Loucy (cell line): ENCODE data around the gene ICE1.
"Not testable (repeated sequence)": the region's sequence is repeated elsewhere in the genome, so short reads cannot be mapped to it uniquely, and the experiment has no call there.

Experiments used
- EZH2phosphoT487 ChIP-seq: fragments of 200-600 bp; IDR thresholded peaks from 2 replicates; pipeline ENCODE4 v1.6.1; 2018; ENCODE audit warnings: antibody characterized with exemption, mild to moderate bottlenecking, moderate library complexity, borderline replicate concordance
- TF ChIP-seq, protein P1 (sequence below): fragments of 200-600 bp; sonication (generic); conservative IDR thresholded peaks from 2 replicates; pipeline ENCODE4 v1.5.1; 2014; ENCODE audit warnings: mild to moderate bottlenecking, antibody characterized with exemption, low read length

GRCh38 chr5:5413856-5414255 lies 8.6 kb upstream of the ICE1 start:
- TF ChIP-seq EZH2phosphoT487 = not testable (repeated sequence)
- TF ChIP-seq, protein P1, sequence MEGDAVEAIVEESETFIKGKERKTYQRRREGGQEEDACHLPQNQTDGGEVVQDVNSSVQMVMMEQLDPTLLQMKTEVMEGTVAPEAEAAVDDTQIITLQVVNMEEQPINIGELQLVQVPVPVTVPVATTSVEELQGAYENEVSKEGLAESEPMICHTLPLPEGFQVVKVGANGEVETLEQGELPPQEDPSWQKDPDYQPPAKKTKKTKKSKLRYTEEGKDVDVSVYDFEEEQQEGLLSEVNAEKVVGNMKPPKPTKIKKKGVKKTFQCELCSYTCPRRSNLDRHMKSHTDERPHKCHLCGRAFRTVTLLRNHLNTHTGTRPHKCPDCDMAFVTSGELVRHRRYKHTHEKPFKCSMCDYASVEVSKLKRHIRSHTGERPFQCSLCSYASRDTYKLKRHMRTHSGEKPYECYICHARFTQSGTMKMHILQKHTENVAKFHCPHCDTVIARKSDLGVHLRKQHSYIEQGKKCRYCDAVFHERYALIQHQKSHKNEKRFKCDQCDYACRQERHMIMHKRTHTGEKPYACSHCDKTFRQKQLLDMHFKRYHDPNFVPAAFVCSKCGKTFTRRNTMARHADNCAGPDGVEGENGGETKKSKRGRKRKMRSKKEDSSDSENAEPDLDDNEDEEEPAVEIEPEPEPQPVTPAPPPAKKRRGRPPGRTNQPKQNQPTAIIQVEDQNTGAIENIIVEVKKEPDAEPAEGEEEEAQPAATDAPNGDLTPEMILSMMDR = not testable (repeated sequence)
